Stimulated activated naive B cell treated with anti-CD40 and anti-IgM and Interleukin-4, amounts not matched to agents 10 μg/mL and 1 μg/mL and 100 μg/mL, for 72 hours (primary cell): ENCODE results near the gene CDC14B.
"Not testable (repeated sequence)": the region's sequence is repeated elsewhere in the genome, so short reads cannot be mapped to it uniquely, and the experiment has no call there.

ENCODE experiments used
- ATAC-seq, 2 donors: fragments of 150-1000 bp; cut with Tn5 transposase; replicated peaks; 2 replicates each; pipeline ENCODE4 v1.10.0; 2021; ENCODE audit warnings: moderate library complexity in 1 of 2
- DNase-seq: peaks from one replicate; pipeline ENCODE4 v3.0.0; 2021
- H3K27ac Mint-ChIP-seq: one replicate; pipeline ENCODE4 v1.8.0; 2022; ENCODE audit warnings: mild to moderate bottlenecking, mixed read lengths
- H3K27me3 Mint-ChIP-seq, 2 donors: one replicate each; pipeline ENCODE4 v1.8.0; 2022; ENCODE audit warnings: mixed read lengths in 2 of 2
- H3K36me3 Mint-ChIP-seq, 2 donors: one replicate each; pipeline ENCODE4 v1.8.0; 2022; ENCODE audit warnings: mixed read lengths in 2 of 2, mild to moderate bottlenecking in 1 of 2
- H3K4me1 Mint-ChIP-seq, 2 donors: one replicate each; pipeline ENCODE4 v1.8.0; 2022; ENCODE audit warnings: mixed read lengths in 2 of 2, mild to moderate bottlenecking in 1 of 2
- H3K4me3 Mint-ChIP-seq, 2 donors: one replicate each; pipeline ENCODE4 v1.8.0; 2022; ENCODE audit warnings: mild to moderate bottlenecking in 2 of 2, mixed read lengths in 2 of 2, moderate library complexity in 1 of 2
- H3K9me3 Mint-ChIP-seq, 2 donors: one replicate each; pipeline ENCODE4 v1.8.0; 2022; ENCODE audit warnings: mixed read lengths in 2 of 2, mild to moderate bottlenecking in 1 of 2

Gene CDC14B

DNA sequence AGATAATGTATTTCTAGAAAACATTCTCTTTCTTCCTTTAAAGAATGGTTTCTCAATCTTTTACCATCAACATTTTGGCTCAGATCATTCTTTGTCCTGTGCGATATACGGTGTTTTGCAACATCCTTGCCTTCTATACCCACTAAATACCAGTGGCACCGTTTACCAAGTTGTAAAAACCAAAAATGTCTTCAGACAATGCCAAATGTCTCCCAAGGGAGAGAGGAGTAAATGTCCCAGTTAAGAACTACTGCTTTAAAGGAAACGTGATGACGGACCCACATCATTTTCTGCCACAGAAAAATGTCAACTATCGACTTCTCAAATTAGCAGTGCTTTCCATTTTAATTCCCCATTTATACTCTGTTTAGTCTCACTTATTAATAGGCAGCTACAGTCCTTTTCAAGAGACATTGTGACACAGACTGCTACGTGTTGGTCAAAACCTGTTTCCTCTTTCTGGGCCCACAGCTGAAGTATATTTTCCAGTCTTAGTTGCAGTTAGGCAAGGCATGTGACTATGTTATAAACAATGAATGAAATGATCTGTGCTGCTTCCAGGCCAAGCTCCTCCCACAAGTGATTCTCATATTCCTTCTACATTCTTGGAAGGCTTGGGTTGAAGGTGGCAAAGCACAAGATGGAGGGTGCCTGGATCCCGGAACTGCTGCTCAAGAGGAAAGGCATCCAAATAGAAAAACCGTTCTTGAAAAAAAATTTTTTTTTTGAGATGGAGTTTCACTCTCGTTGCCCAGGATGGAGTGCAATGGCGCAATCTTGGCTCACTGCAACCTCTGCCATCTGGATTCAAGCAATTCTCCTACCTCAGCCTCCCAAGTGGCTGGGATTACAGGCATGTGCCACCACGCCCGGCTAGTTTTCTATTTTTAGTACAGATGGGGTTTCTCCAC is 26.7 kb upstream of the CDC14B start:
- H3K36me3 Mint-ChIP-seq, result peaks cover 16 to 30% of the 10 kb centered on the region in 2 donors

DNA sequence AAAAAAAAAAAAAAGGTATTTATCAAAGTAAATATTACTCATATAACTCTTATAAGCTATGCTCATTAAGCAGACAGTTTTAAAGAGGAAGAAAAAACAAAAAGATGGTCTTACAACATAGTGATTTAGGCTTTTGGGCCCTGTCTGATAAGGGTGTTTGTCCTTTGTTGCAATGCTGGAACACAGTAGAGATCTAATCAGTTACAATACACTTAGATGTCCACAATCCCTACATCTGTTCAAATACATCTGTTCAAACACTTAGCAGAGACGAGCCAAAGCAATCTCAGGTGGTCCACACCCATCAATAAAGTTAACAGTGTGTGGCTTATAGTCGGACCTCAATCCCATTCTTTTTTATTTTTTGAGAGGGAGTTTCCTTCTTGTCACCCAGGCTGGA is 24.5 kb upstream of the CDC14B start:
- H3K4me1 Mint-ChIP-seq, result peaks cover 4 to 18% of the 10 kb centered on the region in 2 donors
- ATAC-seq, result no peak

More for the DNA sequence above, 26.7 kb upstream of the CDC14B start:
- Mint-ChIP-seq H3K4me1 (peaks cover 4 to 18% of the 10 kb centered on the region in 2 donors), H3K4me3 (peak overlapping the region in 1 of 2 donors; percentile 64), H3K9me3 (no peaks in the 10 kb centered on the region), H3K27me3 (no peaks in the 10 kb centered on the region), H3K27ac (peak overlapping the region; percentile 33)
- ATAC-seq (peak; percentile 99 to 100), DNase-seq (peak; percentile 25)

GRCh38 chr9:96641514-96641913 is 21.9 kb upstream of the CDC14B start:
- no peak for DNase-seq
- Mint-ChIP-seq H3K27ac (no peak overlapping the region), H3K4me3 (no peak overlapping the region), H3K36me3 (peaks cover 12 to 14% of the 10 kb centered on the region in 2 donors), H3K27me3 (peaks cover 2 to 14% of the 10 kb centered on the region in 2 donors), H3K4me1 (peaks cover 4 to 10% of the 10 kb centered on the region in 2 donors), H3K9me3 (no peaks in the 10 kb centered on the region)
- ATAC-seq, result no peak

More for the DNA sequence above, 24.5 kb upstream of the CDC14B start:
- Mint-ChIP-seq H3K36me3 (peaks cover 12 to 22% of the 10 kb centered on the region in 2 donors), H3K4me3 (no peak overlapping the region), H3K27ac (no peak overlapping the region), H3K27me3 (no peaks in the 10 kb centered on the region), H3K9me3 (no peaks in the 10 kb centered on the region)
- DNase-seq, result no peak

GRCh38 chr9:96638606-96639364 is 19.1 kb upstream of the CDC14B start:
- Mint-ChIP-seq H3K27ac (no peak overlapping the region), H3K9me3 (no peaks in the 10 kb centered on the region), H3K27me3 (peaks cover 9 to 23% of the 10 kb centered on the region in 2 donors), H3K36me3 (peaks cover 0 to 2% of the 10 kb centered on the region in 2 donors), H3K4me3 (no peak overlapping the region), H3K4me1 (no peaks in the 10 kb centered on the region)
- ATAC-seq (no peak), DNase-seq (no peak)

DNA sequence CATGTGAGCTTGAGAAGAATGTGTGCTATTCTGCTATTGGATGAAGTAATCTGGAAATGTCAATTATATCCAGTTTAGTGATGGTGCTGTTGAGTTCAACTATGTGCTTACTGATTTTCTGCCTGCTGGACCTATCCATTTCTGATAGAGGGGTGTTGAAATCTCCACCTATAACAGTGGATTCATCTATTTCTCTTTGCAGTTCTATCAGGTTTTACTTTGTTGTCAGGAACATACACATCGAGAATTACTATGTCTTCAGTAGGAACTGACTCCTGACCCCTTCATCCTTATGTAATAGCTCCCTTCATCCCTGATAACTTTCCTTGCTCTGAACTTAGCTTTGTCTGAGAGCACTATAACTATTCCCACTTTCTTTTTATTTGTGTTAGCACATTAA is 16.7 kb upstream of the CDC14B start:
- H3K27ac Mint-ChIP-seq, result no peak overlapping the region
- DNase-seq (no peak), ATAC-seq (no peak)
- H3K36me3 Mint-ChIP-seq, result peaks cover 0 to 2% of the 10 kb centered on the region in 2 donors
- H3K4me3 Mint-ChIP-seq, result no peak overlapping the region
- H3K4me1 Mint-ChIP-seq, result no peaks in the 10 kb centered on the region
- peaks cover 13 to 27% of the 10 kb centered on the region in 2 donors for H3K27me3 Mint-ChIP-seq
- no peaks in the 10 kb centered on the region for H3K9me3 Mint-ChIP-seq

DNA sequence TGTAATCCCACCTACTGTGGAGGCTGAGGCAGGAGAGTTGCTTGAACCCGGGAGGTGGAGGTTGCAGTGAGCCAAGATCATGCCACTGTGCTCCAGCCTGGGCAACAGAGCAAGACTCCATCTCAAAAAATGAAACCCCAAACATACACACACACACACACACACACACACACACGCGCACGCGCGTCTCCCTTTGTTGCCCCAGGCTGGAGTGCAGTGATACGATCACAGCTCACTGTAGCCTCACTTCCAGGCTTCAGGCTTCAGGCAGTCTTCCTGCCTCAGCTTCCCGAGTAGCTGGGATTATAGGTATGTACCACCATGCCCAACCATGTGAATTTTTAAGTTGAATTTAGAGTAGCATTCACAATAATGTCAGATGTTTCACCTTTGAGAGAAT is 13.9 kb upstream of the CDC14B start:
- peaks cover 20 to 28% of the 10 kb centered on the region in 2 donors for H3K27me3 Mint-ChIP-seq
- not testable (repeated sequence) for DNase-seq, H3K9me3 Mint-ChIP-seq, H3K27ac Mint-ChIP-seq, H3K4me1 Mint-ChIP-seq, H3K36me3 Mint-ChIP-seq, H3K4me3 Mint-ChIP-seq, ATAC-seq

GRCh38 chr9:96626912-96627311 is 7.3 kb upstream of the CDC14B start:
- ATAC-seq, result no peak
- Mint-ChIP-seq H3K36me3 (no peaks in the 10 kb centered on the region), H3K27ac (no peak overlapping the region), H3K4me3 (no peak overlapping the region), H3K27me3 (peaks cover 33 to 43% of the 10 kb centered on the region in 2 donors), H3K4me1 (peaks cover 0 to 5% of the 10 kb centered on the region in 2 donors), H3K9me3 (no peaks in the 10 kb centered on the region)
- no peak for DNase-seq

DNA sequence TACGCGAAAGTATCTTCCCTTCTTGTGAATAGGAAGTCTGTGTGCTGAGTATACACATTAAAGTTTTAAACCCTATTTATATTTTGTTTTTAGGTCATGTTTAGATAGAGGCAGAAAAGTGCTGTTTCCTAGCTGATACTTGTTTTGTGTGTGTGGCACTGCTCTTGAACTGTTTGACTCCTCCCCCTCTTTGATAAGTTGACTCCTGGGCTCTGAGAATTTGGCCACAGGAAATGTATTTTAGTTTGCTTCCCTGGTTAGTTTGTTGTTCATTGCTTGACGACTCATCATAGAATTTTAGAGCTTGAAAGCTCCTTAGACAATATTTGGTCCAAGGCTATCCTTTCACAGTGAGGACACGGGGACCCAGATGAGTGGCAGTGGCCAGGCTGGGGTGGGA is 2.0 kb upstream of the CDC14B start:
- no peak for ATAC-seq
- H3K9me3 Mint-ChIP-seq, result no peaks in the 10 kb centered on the region
- H3K4me3 Mint-ChIP-seq, result no peak overlapping the region
- DNase-seq, result no peak
- H3K4me1 Mint-ChIP-seq, result peaks cover 3 to 6% of the 10 kb centered on the region in 2 donors
- peaks cover 44 to 61% of the 10 kb centered on the region in 2 donors for H3K27me3 Mint-ChIP-seq
- H3K27ac Mint-ChIP-seq, result no peak overlapping the region
- no peaks in the 10 kb centered on the region for H3K36me3 Mint-ChIP-seq

DNA sequence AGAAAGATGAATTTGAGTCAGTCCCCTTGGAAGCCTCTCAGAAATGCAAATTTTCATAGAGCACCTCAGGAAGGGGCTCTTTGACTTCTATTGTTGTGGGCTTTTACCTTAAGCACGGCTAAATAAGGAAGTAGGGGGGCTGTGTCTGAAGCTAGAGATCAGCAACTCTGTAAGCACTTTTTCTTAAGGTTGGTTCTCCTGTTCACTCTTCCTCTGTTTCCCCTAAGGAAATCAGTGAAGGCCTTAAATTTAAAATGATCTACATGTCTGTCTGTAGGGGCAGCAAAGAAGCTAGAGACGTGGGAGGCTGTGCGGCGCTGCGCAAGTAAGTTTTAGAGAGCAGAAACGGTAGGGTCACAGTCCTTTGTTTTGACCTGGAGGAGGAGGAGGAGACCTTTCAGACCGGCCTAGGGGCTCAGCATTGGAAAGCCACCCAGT is 1.2 kb upstream of the CDC14B start:
- Mint-ChIP-seq H3K27me3 (peaks cover 42 to 62% of the 10 kb centered on the region in 2 donors), H3K36me3 (no peaks in the 10 kb centered on the region), H3K9me3 (no peaks in the 10 kb centered on the region), H3K27ac (no peak overlapping the region), H3K4me1 (peaks cover 3 to 6% of the 10 kb centered on the region in 2 donors), H3K4me3 (no peak overlapping the region)
- ATAC-seq, result no peak
- DNase-seq, result no peak

DNA sequence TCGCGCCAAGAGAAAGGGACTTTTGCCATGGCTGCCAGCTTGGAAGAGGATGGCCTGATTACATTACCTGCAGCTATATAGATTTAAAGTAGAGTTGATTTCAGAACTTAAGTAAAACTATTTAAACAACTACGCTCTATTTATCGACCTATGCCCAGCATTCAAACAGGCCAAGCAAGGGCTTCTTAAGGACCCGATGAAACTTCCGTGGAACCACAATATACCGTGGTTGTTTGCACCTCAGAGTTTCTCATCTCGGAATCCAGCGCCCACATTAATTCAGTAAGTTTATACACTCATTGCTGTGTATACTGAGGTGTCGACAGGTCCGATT is 505 bp upstream of the CDC14B start:
- Mint-ChIP-seq H3K27me3 (peaks cover 39 to 62% of the 10 kb centered on the region in 2 donors), H3K36me3 (no peaks in the 10 kb centered on the region), H3K4me1 (peaks cover 3 to 6% of the 10 kb centered on the region in 2 donors), H3K4me3 (peak overlapping the region; percentile 69 to 74), H3K9me3 (no peaks in the 10 kb centered on the region), H3K27ac (no peak overlapping the region)
- DNase-seq (no peak), ATAC-seq (no peak)

- H3K4me1 Mint-ChIP-seq, result peaks cover 3 to 6% of the 10 kb centered on the region in 2 donors
- no peaks in the 10 kb centered on the region for H3K36me3 Mint-ChIP-seq
- H3K9me3 Mint-ChIP-seq, result no peaks in the 10 kb centered on the region
- ATAC-seq, result no peak
- no peak for DNase-seq
- peaks cover 34 to 62% of the 10 kb centered on the region in 2 donors for H3K27me3 Mint-ChIP-seq
- no peak overlapping the region for H3K4me3 Mint-ChIP-seq
- no peak overlapping the region for H3K27ac Mint-ChIP-seq
Measured at GRCh38 chr9:96619124-96619465, 548 bp downstream of the CDC14B start.

DNA sequence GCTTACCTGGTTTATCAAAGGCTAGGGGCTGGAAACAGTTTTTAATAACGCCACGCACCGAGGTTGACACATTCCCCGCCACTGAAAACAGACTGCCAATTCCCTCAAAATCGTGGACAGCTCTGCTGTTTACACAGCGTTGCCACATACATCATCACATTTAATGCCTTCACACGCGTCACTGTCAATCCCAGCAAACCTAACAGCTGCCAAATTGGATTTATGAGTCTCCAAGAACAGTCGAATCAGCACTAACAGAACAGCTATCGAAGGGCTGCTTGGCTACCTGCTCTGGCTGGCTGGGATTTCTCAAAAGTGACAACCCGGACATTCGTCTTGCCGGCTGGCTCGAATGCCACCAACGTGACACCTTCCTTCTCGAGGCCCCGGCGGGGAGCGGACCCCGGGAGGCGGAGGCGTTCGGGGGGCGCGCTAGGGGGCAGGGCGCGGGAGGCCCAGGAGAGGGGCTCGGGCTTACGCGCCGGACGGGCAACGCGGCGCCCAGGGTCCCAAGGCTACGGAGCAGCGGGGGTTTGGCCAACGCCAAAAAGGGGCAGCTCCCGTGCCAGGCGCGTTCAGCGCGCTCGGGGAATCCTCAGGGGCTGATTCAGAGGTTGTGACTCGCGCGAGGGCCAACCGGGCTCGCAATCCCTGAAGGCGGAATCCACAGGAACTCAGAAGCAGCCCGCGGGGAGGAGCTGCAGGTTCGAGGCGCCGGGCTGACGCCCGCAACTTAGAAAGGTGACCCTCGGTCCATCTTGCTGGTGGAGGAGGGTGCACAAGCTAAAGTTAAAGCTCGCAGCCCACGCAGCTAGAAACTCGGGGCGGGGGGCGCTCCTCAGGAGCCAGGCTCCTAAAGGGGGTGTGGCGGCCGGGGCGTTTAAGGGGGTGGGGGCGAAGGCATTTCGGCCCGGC is 1.2 kb downstream of the CDC14B start:
- Mint-ChIP-seq H3K27ac (no peak overlapping the region), H3K9me3 (no peaks in the 10 kb centered on the region), H3K4me3 (peak overlapping the region; percentile 74 to 77), H3K4me1 (peaks cover 3 to 6% of the 10 kb centered on the region in 2 donors), H3K27me3 (peaks cover 34 to 62% of the 10 kb centered on the region in 2 donors), H3K36me3 (no peaks in the 10 kb centered on the region)
- ATAC-seq, result no peak
- no peak for DNase-seq

GRCh38 chr9:96617439-96618185 is 2.0 kb downstream of the CDC14B start:
- Mint-ChIP-seq H3K27me3 (peaks cover 38 to 68% of the 10 kb centered on the region in 2 donors), H3K4me3 (no peak overlapping the region), H3K9me3 (no peaks in the 10 kb centered on the region), H3K4me1 (peaks cover 3 to 6% of the 10 kb centered on the region in 2 donors), H3K27ac (no peak overlapping the region), H3K36me3 (no peaks in the 10 kb centered on the region)
- no peak for ATAC-seq
- DNase-seq, result no peak
